Natural killer cell (primary cell): ENCODE results near the gene RAB44. TPM values are rescaled to one million over a fixed set of nuclear protein-coding genes. Genes with fewer than 3 reads are reported as not detected.

Experiments used
- ATAC-seq, 3 donors: fragments of 150-1000 bp in 2 of 3; fragments of 200-7000 bp in 1 of 3; cut with Tn5 transposase; 1 replicate in 1 of 3; 2 replicates in 2 of 3; pipeline ENCODE4 v1.10.0; 2021; ENCODE audit warnings: mild to moderate bottlenecking in 2 of 3, moderate library complexity in 2 of 3
- DNase-seq, 2 donors: peaks; one replicate each; pipeline versions ENCODE4 v3.0.0 to v3.0.0-alpha.2; 2013 to 2021; ENCODE audit warnings: mixed read lengths in 1 of 2
- H3K27ac ChIP-seq: one replicate; pipeline ENCODE4 v1.5.1; 2013; ENCODE audit warnings: mild to moderate bottlenecking, low read length
- H3K27me3 ChIP-seq: one replicate; pipeline ENCODE4 v1.6.1; 2013; ENCODE audit warnings: low read length; ENCODE audit not compliant: control insufficient read depth, insufficient read depth
- H3K36me3 ChIP-seq: one replicate; pipeline ENCODE4 v1.6.1; 2013; ENCODE audit warnings: low read length; ENCODE audit not compliant: control insufficient read depth, insufficient read depth
- H3K4me1 ChIP-seq: one replicate; pipeline ENCODE4 v1.6.1; 2013; ENCODE audit warnings: low read length; ENCODE audit not compliant: control insufficient read depth, insufficient read depth
- H3K4me3 ChIP-seq: one replicate; pipeline ENCODE4 v1.5.1; 2013; ENCODE audit warnings: low read length
- H3K9me3 ChIP-seq: one replicate; pipeline ENCODE4 v1.6.1; 2013; ENCODE audit warnings: low read length; ENCODE audit not compliant: control insufficient read depth, insufficient read depth
- H3K27ac Mint-ChIP-seq, 2 donors: one replicate each; pipeline ENCODE4 v1.8.0; 2022; ENCODE audit warnings: mild to moderate bottlenecking in 2 of 2, mixed read lengths in 2 of 2, moderate library complexity in 1 of 2
- H3K27me3 Mint-ChIP-seq, 2 donors: one replicate each; pipeline ENCODE4 v1.8.0; 2022; ENCODE audit warnings: low read depth in 2 of 2, mixed read lengths in 2 of 2
- H3K36me3 Mint-ChIP-seq: one replicate; pipeline ENCODE4 v1.8.0; 2022; ENCODE audit warnings: mixed read lengths
- H3K4me1 Mint-ChIP-seq, 2 donors: one replicate each; pipeline ENCODE4 v1.8.0; 2022; ENCODE audit warnings: mixed read lengths in 2 of 2
- H3K4me3 Mint-ChIP-seq: one replicate; pipeline ENCODE4 v1.8.0; 2022; ENCODE audit warnings: mild to moderate bottlenecking, moderate library complexity, mixed read lengths
- H3K9me3 Mint-ChIP-seq, 2 donors: one replicate each; pipeline ENCODE4 v1.8.0; 2022; ENCODE audit warnings: mixed read lengths in 2 of 2
- WGBS: methylation state at CpG from one replicate; pipeline ENCODE4 v1.1.7; 2013; ENCODE audit warnings: missing lambda C conversion rate; ENCODE audit not compliant: insufficient coverage; 5-methylcytosine and 5-hydroxymethylcytosine counted together
- intact Hi-C: fragments of 100-400 bp; cut with micrococcal nuclease; formaldehyde crosslinking; loops from one replicate; pipeline ENCODE4 v1.14.2; 2022
- total RNA-seq, 4 donors: library from RNA; stranded (reverse); fragments of 120-200 nt in 1 of 4; gene quantifications; one replicate each; pipeline versions ENCODE4 v1.2.3 to v1.2.4, GENCODE V29; 2013 to 2022
- TF ChIP-seq, protein P1 (sequence below): fragments of 200-600 bp; IDR thresholded peaks from one replicate; pipeline ENCODE4 v1.8.0; 2022; ENCODE audit warnings: antibody characterized with exemption

RAB44 gene
- total RNA-seq, 3 donors from 2014 or later (not counting 1 experiment from before 2014, with no cell fraction given): 0.09 to 12.9 (median 0.70) TPM

DNA sequence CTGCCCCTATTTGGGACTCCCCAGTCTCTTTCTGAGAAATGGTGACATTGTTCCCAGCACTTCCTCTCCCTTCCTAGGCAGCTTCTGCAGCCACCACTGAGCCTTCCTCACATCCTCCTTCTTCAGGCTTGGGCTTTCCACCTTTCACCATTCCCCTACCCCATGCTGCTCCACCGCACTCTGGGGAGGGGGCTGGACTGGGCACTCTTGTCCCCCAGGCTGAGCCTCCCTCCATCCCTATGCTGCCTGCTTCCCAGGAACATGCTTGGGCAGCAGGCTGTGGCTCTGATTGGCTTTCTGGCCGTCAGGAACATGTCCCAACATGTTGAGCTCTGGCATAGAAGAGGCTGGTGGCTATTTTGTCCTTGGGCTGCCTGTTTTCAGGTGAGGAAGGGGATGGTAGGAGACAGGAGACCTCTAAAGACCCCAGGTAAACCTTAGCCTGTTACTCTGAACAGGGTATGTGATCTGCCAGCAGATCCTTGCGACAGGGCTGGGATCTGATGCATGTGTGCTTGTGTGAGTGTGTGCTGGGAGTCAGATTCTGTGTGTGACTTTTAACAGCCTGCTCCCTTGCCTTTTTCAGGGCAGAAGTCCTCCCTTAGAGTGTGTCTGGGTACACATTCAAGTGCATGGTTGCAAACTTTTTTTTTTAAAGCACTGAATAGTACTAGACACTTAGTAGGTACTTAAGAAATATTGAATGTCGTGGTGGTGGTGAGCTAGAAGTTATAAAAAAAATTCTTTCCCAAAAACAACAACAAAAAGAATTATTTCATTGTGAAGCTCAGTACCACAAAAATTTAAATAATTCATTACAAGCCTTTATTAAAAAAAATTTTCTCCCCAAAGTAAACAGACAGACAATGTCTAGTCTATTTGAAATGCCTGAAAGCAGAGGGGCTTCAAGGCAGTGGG is 21.2 kb upstream of the RAB44 start:
- H3K27ac Mint-ChIP-seq: peak overlapping the region in 1 of 2 donors; percentile 96
- no peaks in the 10 kb centered on the region for H3K9me3 Mint-ChIP-seq
- no peaks in the 10 kb centered on the region for H3K36me3 Mint-ChIP-seq
- intact Hi-C loops: no loop called here
- Histone ChIP-seq H3K9me3 (no peaks in the 10 kb centered on the region), H3K27ac (no peak overlapping the region), H3K4me1 (peaks cover 29% of the 10 kb centered on the region), H3K36me3 (no peaks in the 10 kb centered on the region), H3K27me3 (peaks cover 5% of the 10 kb centered on the region), H3K4me3 (no peak overlapping the region)
- peaks cover 0 to 5% of the 10 kb centered on the region in 2 donors for H3K27me3 Mint-ChIP-seq
- TF ChIP-seq, protein P1, sequence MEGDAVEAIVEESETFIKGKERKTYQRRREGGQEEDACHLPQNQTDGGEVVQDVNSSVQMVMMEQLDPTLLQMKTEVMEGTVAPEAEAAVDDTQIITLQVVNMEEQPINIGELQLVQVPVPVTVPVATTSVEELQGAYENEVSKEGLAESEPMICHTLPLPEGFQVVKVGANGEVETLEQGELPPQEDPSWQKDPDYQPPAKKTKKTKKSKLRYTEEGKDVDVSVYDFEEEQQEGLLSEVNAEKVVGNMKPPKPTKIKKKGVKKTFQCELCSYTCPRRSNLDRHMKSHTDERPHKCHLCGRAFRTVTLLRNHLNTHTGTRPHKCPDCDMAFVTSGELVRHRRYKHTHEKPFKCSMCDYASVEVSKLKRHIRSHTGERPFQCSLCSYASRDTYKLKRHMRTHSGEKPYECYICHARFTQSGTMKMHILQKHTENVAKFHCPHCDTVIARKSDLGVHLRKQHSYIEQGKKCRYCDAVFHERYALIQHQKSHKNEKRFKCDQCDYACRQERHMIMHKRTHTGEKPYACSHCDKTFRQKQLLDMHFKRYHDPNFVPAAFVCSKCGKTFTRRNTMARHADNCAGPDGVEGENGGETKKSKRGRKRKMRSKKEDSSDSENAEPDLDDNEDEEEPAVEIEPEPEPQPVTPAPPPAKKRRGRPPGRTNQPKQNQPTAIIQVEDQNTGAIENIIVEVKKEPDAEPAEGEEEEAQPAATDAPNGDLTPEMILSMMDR: no peak
- peaks cover 29 to 30% of the 10 kb centered on the region in 2 donors for H3K4me1 Mint-ChIP-seq
- no peak for ATAC-seq
- WGBS: 66% methylated on average over 3 of the region's 4 CpGs
- DNase-seq: no peak
- H3K4me3 Mint-ChIP-seq: peak overlapping the region; percentile 85

DNA sequence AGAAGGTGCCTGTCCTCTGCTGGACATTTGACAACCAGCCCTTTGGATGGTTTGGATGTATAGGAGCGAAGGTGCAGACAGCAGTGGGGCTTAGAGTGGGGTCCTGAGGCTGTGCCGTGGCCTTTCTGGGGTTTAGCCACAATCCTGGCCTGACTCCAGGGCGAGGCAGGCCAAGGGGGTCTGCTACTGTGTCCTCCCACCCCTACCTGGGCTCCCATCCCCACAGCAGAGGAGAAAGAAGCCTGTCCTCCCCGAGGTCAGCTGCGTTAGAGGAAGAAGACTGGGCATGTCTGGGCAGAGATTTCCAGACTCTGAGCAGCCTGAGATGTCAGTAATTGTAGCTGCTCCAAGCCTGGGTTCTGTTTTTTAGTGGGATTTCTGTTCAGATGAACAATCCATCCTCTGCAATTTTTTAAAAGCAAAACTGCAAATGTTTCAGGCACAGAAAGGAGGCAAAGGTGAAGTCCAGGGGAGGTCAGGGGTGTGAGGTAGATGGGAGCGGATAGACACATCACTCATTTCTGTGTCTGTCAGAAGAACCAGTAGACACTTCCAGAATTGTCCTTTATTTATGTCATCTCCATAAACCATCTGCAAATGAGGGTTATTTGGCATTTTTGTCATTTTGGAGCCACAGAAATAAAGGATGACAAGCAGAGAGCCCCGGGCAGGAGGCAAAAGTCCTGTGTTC is 20.4 kb upstream of the RAB44 start:
- intact Hi-C loops: no loop called here
- H3K4me1 ChIP-seq: peaks cover 33% of the 10 kb centered on the region
- WGBS: 58% methylated on average over 6 of the region's 7 CpGs
- Mint-ChIP-seq H3K4me1 (peaks cover 29 to 30% of the 10 kb centered on the region in 2 donors), H3K4me3 (peak overlapping the region; percentile 85), H3K36me3 (no peaks in the 10 kb centered on the region), H3K9me3 (no peaks in the 10 kb centered on the region), H3K27me3 (peaks cover 0 to 5% of the 10 kb centered on the region in 2 donors), H3K27ac (peak overlapping the region; percentile 14 to 96)
- H3K27me3 ChIP-seq: peaks cover 5% of the 10 kb centered on the region
- no peak for DNase-seq
- H3K4me3 ChIP-seq: no peak overlapping the region
- H3K27ac ChIP-seq: no peak overlapping the region
- no peaks in the 10 kb centered on the region for H3K9me3 ChIP-seq
- H3K36me3 ChIP-seq: no peaks in the 10 kb centered on the region
- no peak for ATAC-seq
- TF ChIP-seq, protein P1: no peak

DNA sequence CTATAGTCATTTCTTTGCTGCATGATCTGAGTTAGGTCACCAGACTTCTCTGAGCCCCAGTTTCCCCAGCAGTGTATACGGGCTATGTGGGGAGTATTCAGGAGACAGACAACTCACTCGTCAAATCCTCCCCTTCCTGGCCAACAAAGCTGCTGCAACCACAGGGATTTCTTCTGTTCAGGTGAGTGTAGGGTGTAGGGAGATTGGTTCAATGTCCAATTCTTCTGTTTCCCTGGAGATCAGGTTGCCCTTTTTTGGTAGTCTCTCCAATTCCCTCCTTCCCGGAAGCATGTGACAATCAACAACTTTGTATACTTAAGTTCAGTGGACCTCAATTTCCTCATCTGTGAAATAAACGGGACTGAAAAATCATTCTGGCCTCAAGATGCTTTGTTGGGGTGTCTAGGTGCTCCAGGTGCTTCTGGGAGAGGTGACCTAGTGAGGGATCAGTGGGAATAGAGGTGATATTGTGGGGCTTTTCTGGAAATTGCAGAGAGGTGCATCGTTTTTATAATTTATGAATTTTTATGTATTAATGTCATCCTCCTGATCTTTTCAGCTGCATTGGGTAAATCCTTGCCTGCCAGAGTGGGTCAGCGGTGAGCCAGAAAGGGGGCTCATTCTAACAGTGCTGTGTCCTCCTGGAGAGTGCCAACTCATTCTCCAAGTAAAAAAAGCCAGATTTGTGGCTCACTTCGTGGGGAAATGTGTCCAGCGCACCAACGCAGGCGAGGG is 19.7 kb upstream of the RAB44 start:
- Mint-ChIP-seq H3K27me3 (peaks cover 0 to 5% of the 10 kb centered on the region in 2 donors), H3K27ac (peak overlapping the region; percentile 87 to 96), H3K4me1 (peaks cover 29 to 30% of the 10 kb centered on the region in 2 donors), H3K9me3 (no peaks in the 10 kb centered on the region), H3K36me3 (no peaks in the 10 kb centered on the region), H3K4me3 (peak overlapping the region; percentile 85)
- H3K36me3 ChIP-seq: no peaks in the 10 kb centered on the region
- H3K4me3 ChIP-seq: no peak overlapping the region
- intact Hi-C loops: no loop called here
- WGBS: 14% methylated on average over 8 of the region's 10 CpGs
- peaks cover 39% of the 10 kb centered on the region for H3K4me1 ChIP-seq
- no peak overlapping the region for H3K27ac ChIP-seq
- peaks cover 5% of the 10 kb centered on the region for H3K27me3 ChIP-seq
- TF ChIP-seq, protein P1: no peak
- DNase-seq: peak in 1 of 2 donors; percentile 51
- no peak for ATAC-seq
- no peaks in the 10 kb centered on the region for H3K9me3 ChIP-seq
